Measurements from ENCODE around the gene ENOX1.

The ENOX1 gene

GRCh38 chr13:43484432-43485225, 302.1 kb downstream of the ENOX1 start:
- Histone ChIP-seq H3K4me3 (ENCODE audit: low read depth in 1 of 2, low read length in 2 of 2) (no peak overlapping the region), H3K27me3 (ENCODE audit: low read depth, low read length) (no peaks in the 10 kb centered on the region), H3K4me1 (ENCODE audit: control insufficient read depth in 1 of 2, insufficient read depth in 2 of 2, low read length in 2 of 2) (peaks cover 0 to 11% of the 10 kb centered on the region in 2 donors), H3K9me3 (ENCODE audit: control insufficient read depth in 1 of 2, low read length in 2 of 2) (no peaks in the 10 kb centered on the region), H3K27ac (ENCODE audit: low read length) (no peak overlapping the region), H3K36me3 (ENCODE audit: control insufficient read depth in 1 of 2, insufficient read depth in 2 of 2, low read length in 2 of 2) (no peaks in the 10 kb centered on the region)

GRCh38 chr13:43483930-43484329, 302.8 kb downstream of the ENOX1 start:
- Histone ChIP-seq H3K27me3 (ENCODE audit: low read depth, low read length) (no peaks in the 10 kb centered on the region), H3K27ac (ENCODE audit: low read length) (no peak overlapping the region), H3K4me3 (ENCODE audit: low read depth in 1 of 2, low read length in 2 of 2) (no peak overlapping the region), H3K4me1 (ENCODE audit: control insufficient read depth in 1 of 2, insufficient read depth in 2 of 2, low read length in 2 of 2) (peaks cover 0 to 11% of the 10 kb centered on the region in 2 donors), H3K36me3 (ENCODE audit: control insufficient read depth in 1 of 2, insufficient read depth in 2 of 2, low read length in 2 of 2) (no peaks in the 10 kb centered on the region), H3K9me3 (ENCODE audit: control insufficient read depth in 1 of 2, low read length in 2 of 2) (no peaks in the 10 kb centered on the region)

DNA sequence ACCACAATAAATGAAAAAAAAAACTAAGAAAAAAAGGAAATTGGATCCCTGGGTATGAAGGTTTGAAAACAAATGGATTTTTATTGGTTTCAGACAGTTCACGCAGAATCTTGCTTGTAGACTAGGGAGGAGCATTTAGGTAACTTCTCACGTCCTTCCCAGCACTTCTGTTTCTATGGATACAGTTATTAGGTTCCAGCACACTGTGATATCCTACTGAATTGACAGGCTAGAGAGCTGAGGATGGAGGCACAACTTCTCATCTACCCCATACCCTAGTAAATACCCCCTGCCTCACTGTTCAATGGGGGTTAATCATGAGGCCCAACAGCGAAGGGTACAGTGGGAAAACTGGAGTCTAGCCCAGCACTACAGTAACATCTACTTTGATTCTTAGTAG, 304.1 kb downstream of the ENOX1 start:
- no peaks in the 10 kb centered on the region for H3K36me3 ChIP-seq (ENCODE audit: control insufficient read depth in 1 of 2, insufficient read depth in 2 of 2, low read length in 2 of 2)
- peaks cover 0 to 7% of the 10 kb centered on the region in 2 donors for H3K4me1 ChIP-seq (ENCODE audit: control insufficient read depth in 1 of 2, insufficient read depth in 2 of 2, low read length in 2 of 2)
- no peak overlapping the region for H3K4me3 ChIP-seq (ENCODE audit: low read depth in 1 of 2, low read length in 2 of 2)
- H3K27ac ChIP-seq (ENCODE audit: low read length): no peak overlapping the region
- H3K9me3 ChIP-seq (ENCODE audit: control insufficient read depth in 1 of 2, low read length in 2 of 2): no peaks in the 10 kb centered on the region
- no peaks in the 10 kb centered on the region for H3K27me3 ChIP-seq (ENCODE audit: low read depth, low read length)

GRCh38 chr13:43482026-43482425, 304.7 kb downstream of the ENOX1 start:
- H3K27me3 ChIP-seq (ENCODE audit: low read depth, low read length): no peaks in the 10 kb centered on the region
- H3K36me3 ChIP-seq (ENCODE audit: control insufficient read depth in 1 of 2, insufficient read depth in 2 of 2, low read length in 2 of 2): no peaks in the 10 kb centered on the region
- peaks cover 0 to under 1% of the 10 kb centered on the region in 2 donors for H3K4me1 ChIP-seq (ENCODE audit: control insufficient read depth in 1 of 2, insufficient read depth in 2 of 2, low read length in 2 of 2)
- no peak overlapping the region for H3K27ac ChIP-seq (ENCODE audit: low read length)
- no peak overlapping the region for H3K4me3 ChIP-seq (ENCODE audit: low read depth in 1 of 2, low read length in 2 of 2)
- no peaks in the 10 kb centered on the region for H3K9me3 ChIP-seq (ENCODE audit: control insufficient read depth in 1 of 2, low read length in 2 of 2)

DNA sequence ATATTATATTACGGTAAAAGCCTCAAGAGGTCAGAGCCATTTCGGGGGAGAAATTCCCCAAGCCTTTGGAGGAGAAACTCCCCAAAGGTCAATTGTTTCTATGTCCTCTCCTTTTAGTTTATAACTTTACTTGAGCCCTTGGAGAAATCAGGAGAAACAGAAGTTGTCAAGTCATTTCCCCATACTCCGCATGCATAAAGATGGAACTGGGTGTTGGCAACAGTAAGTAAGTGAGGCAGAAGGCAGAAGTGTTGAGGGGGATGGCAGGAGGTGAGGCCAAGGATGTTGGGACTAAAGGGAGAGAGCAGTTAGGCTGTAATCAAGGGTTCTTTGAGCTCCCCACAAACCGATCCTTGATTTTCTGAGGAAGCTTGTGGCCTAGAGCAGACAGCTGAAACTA, 307.9 kb downstream of the ENOX1 start:
- peaks cover 0 to 1% of the 10 kb centered on the region in 2 donors for H3K4me1 ChIP-seq (ENCODE audit: control insufficient read depth in 1 of 2, insufficient read depth in 2 of 2, low read length in 2 of 2)
- H3K36me3 ChIP-seq (ENCODE audit: control insufficient read depth in 1 of 2, insufficient read depth in 2 of 2, low read length in 2 of 2): no peaks in the 10 kb centered on the region
- H3K27ac ChIP-seq (ENCODE audit: low read length): no peak overlapping the region
- no peaks in the 10 kb centered on the region for H3K9me3 ChIP-seq (ENCODE audit: control insufficient read depth in 1 of 2, low read length in 2 of 2)
- H3K27me3 ChIP-seq (ENCODE audit: low read depth, low read length): no peaks in the 10 kb centered on the region
- no peak overlapping the region for H3K4me3 ChIP-seq (ENCODE audit: low read depth in 1 of 2, low read length in 2 of 2)

DNA sequence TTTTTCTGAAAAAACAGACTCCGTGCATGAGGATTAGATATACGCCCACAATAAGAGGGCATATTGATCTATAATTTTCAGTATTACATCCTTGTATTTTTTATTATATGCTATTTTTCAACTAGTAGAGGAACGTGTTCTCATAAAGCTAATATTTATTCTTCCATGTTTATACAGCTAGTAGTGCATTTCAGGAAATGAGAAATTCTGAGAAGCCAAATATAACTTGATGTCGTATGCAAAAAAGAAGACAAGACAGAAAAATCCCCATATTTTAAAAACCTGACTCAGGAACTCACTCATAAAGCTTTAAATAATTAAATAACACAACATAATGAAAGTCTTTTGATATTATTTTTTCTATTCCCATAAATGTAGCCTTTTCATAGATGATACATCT, 308.6 kb downstream of the ENOX1 start:
- peaks cover 0 to 7% of the 10 kb centered on the region in 2 donors for H3K4me1 ChIP-seq (ENCODE audit: control insufficient read depth in 1 of 2, insufficient read depth in 2 of 2, low read length in 2 of 2)
- no peak overlapping the region for H3K4me3 ChIP-seq (ENCODE audit: low read depth in 1 of 2, low read length in 2 of 2)
- no peaks in the 10 kb centered on the region for H3K9me3 ChIP-seq (ENCODE audit: control insufficient read depth in 1 of 2, low read length in 2 of 2)
- H3K36me3 ChIP-seq (ENCODE audit: control insufficient read depth in 1 of 2, insufficient read depth in 2 of 2, low read length in 2 of 2): no peaks in the 10 kb centered on the region
- no peaks in the 10 kb centered on the region for H3K27me3 ChIP-seq (ENCODE audit: low read depth, low read length)
- no peak overlapping the region for H3K27ac ChIP-seq (ENCODE audit: low read length)

- no peaks in the 10 kb centered on the region for H3K9me3 ChIP-seq (ENCODE audit: control insufficient read depth in 1 of 2, low read length in 2 of 2)
- peaks cover 5 to 7% of the 10 kb centered on the region in 2 donors for H3K4me1 ChIP-seq (ENCODE audit: control insufficient read depth in 1 of 2, insufficient read depth in 2 of 2, low read length in 2 of 2)
- H3K27me3 ChIP-seq (ENCODE audit: low read depth, low read length): no peaks in the 10 kb centered on the region
- H3K36me3 ChIP-seq (ENCODE audit: control insufficient read depth in 1 of 2, insufficient read depth in 2 of 2, low read length in 2 of 2): no peaks in the 10 kb centered on the region
- H3K27ac ChIP-seq (ENCODE audit: low read length): no peak overlapping the region
- H3K4me3 ChIP-seq (ENCODE audit: low read depth in 1 of 2, low read length in 2 of 2): no peak overlapping the region
Observed at GRCh38 chr13:43475140-43475539, 311.6 kb downstream of the ENOX1 start.

DNA sequence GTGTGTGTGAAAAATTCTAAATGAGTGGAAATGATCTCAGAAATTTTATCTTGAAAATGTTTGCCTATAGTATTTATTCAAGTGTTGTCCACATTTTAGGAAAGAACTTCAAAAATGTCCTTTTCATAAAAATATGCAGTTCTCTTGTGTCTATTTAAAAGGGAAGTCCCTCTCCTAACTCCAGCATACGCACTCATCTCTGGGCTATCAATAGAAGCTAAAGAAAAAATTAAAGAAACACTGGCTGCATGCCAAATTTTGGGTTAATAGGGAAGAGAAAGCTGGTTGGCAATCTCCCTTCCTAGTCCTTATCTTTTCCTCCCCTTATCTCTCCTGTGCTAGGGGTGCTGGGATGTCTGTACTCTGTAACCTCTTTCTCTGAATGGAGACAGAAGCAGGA, 313.3 kb downstream of the ENOX1 start:
- Histone ChIP-seq H3K27me3 (ENCODE audit: low read depth, low read length) (no peaks in the 10 kb centered on the region), H3K4me1 (ENCODE audit: control insufficient read depth in 1 of 2, insufficient read depth in 2 of 2, low read length in 2 of 2) (peaks cover 5 to 7% of the 10 kb centered on the region in 2 donors), H3K27ac (ENCODE audit: low read length) (no peak overlapping the region), H3K4me3 (ENCODE audit: low read depth in 1 of 2, low read length in 2 of 2) (no peak overlapping the region), H3K9me3 (ENCODE audit: control insufficient read depth in 1 of 2, low read length in 2 of 2) (no peaks in the 10 kb centered on the region), H3K36me3 (ENCODE audit: control insufficient read depth in 1 of 2, insufficient read depth in 2 of 2, low read length in 2 of 2) (no peaks in the 10 kb centered on the region)

GRCh38 chr13:43472980-43473379, 313.8 kb downstream of the ENOX1 start:
- Histone ChIP-seq H3K9me3 (ENCODE audit: control insufficient read depth in 1 of 2, low read length in 2 of 2) (no peaks in the 10 kb centered on the region), H3K36me3 (ENCODE audit: control insufficient read depth in 1 of 2, insufficient read depth in 2 of 2, low read length in 2 of 2) (no peaks in the 10 kb centered on the region), H3K4me3 (ENCODE audit: low read depth in 1 of 2, low read length in 2 of 2) (no peak overlapping the region), H3K4me1 (ENCODE audit: control insufficient read depth in 1 of 2, insufficient read depth in 2 of 2, low read length in 2 of 2) (peaks cover 5 to 7% of the 10 kb centered on the region in 2 donors), H3K27me3 (ENCODE audit: low read depth, low read length) (no peaks in the 10 kb centered on the region), H3K27ac (ENCODE audit: low read length) (no peak overlapping the region)

GRCh38 chr13:43472339-43472738, 314.4 kb downstream of the ENOX1 start:
- H3K27ac ChIP-seq (ENCODE audit: low read length): no peak overlapping the region
- no peaks in the 10 kb centered on the region for H3K27me3 ChIP-seq (ENCODE audit: low read depth, low read length)
- no peaks in the 10 kb centered on the region for H3K9me3 ChIP-seq (ENCODE audit: control insufficient read depth in 1 of 2, low read length in 2 of 2)
- peaks cover 5 to 7% of the 10 kb centered on the region in 2 donors for H3K4me1 ChIP-seq (ENCODE audit: control insufficient read depth in 1 of 2, insufficient read depth in 2 of 2, low read length in 2 of 2)
- H3K4me3 ChIP-seq (ENCODE audit: low read depth in 1 of 2, low read length in 2 of 2): no peak overlapping the region
- no peaks in the 10 kb centered on the region for H3K36me3 ChIP-seq (ENCODE audit: control insufficient read depth in 1 of 2, insufficient read depth in 2 of 2, low read length in 2 of 2)

- no peaks in the 10 kb centered on the region for H3K9me3 ChIP-seq (ENCODE audit: control insufficient read depth in 1 of 2, low read length in 2 of 2)
- H3K27me3 ChIP-seq (ENCODE audit: low read depth, low read length): no peaks in the 10 kb centered on the region
- no peak overlapping the region for H3K27ac ChIP-seq (ENCODE audit: low read length)
- no peaks in the 10 kb centered on the region for H3K36me3 ChIP-seq (ENCODE audit: control insufficient read depth in 1 of 2, insufficient read depth in 2 of 2, low read length in 2 of 2)
- H3K4me3 ChIP-seq (ENCODE audit: low read depth in 1 of 2, low read length in 2 of 2): no peak overlapping the region
- peaks cover 5 to 7% of the 10 kb centered on the region in 2 donors for H3K4me1 ChIP-seq (ENCODE audit: control insufficient read depth in 1 of 2, insufficient read depth in 2 of 2, low read length in 2 of 2)
Observed at GRCh38 chr13:43470610-43471009, 316.2 kb downstream of the ENOX1 start.

DNA sequence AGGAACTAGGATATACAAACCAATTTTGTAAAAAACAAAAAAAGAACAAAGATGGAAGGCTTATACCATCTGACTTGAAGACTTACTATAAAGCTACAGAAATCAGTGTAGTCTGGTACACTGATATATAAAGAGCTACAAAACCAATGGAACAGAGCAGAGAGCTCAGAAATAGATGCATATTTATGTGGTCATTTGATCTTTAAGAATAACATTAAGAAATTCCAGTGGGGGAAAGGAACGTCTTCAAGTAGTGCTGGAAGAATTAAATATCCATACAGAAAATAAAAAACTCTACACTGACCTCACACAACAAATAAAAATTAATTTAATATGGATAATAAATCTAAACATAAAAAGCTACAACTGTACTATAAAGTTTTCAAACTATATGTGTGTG, 317.0 kb downstream of the ENOX1 start:
- no peak overlapping the region for H3K27ac ChIP-seq (ENCODE audit: low read length)
- no peaks in the 10 kb centered on the region for H3K9me3 ChIP-seq (ENCODE audit: control insufficient read depth in 1 of 2, low read length in 2 of 2)
- no peak overlapping the region for H3K4me3 ChIP-seq (ENCODE audit: low read depth in 1 of 2, low read length in 2 of 2)
- H3K36me3 ChIP-seq (ENCODE audit: control insufficient read depth in 1 of 2, insufficient read depth in 2 of 2, low read length in 2 of 2): no peaks in the 10 kb centered on the region
- no peaks in the 10 kb centered on the region for H3K27me3 ChIP-seq (ENCODE audit: low read depth, low read length)
- peaks cover 5 to 7% of the 10 kb centered on the region in 2 donors for H3K4me1 ChIP-seq (ENCODE audit: control insufficient read depth in 1 of 2, insufficient read depth in 2 of 2, low read length in 2 of 2)

Measured in muscle layer of duodenum (tissue), 2 donors.